HG02678 (cell line): ENCODE measurements around the gene KCNG2.

Experiments used
- ATAC-seq: cut with Tn5 transposase; IDR thresholded peaks from one replicate; pipeline ENCODE4 v1.9.1; 2021; ENCODE audit warnings: mild to moderate bottlenecking, moderate library complexity; ENCODE audit not compliant: unreplicated experiment

KCNG2 gene

GRCh38 chr18:79784071-79784913 lies 13.4 kb upstream of the KCNG2 start:
- ATAC-seq = no peak

- ATAC-seq = no peak
These were observed 12.6 kb upstream of the KCNG2 start for GRCh38 chr18:79784965-79785770.

DNA sequence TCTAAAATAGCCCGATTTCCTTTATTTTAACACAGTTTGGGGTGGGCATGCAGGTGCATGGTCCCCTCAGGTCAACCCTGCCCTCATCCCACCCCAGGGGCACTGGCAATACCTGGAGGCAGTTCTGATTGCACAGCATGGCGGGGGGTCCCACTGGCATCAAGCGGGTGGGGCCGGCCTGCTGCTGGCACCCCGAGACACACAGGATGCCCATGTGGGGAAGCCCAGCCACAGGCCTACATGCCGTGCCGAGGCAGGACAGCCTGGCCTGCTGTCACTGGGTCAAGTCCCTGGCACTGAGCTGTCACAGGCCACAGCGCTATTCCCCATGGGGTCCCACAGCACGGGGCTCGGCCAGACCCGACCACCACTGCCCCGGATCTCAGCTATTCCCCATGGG lies 11.9 kb upstream of the KCNG2 start:
- ATAC-seq = no peak

DNA sequence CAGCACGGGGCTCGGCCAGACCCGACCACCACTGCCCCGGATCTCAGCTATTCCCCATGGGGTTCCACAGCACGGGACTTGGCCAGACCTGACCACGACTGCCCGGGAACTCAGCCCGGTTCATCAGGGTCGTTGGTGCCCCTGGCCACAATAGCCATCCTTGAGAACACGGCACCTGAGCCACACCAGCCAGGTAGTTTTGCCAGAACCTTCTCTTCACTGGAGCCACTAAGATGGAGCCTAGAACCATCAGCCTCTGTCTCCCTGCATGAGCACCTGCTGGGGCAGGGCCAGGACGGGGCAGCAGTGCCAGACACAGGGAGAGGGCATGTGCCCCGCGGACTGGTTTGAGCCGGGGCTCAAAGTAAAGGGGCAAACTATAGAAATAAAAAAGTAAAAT lies 11.4 kb upstream of the KCNG2 start:
- no peak for ATAC-seq

- no peak for ATAC-seq
These were observed 10.8 kb upstream of the KCNG2 start for GRCh38 chr18:79786786-79787526.

DNA sequence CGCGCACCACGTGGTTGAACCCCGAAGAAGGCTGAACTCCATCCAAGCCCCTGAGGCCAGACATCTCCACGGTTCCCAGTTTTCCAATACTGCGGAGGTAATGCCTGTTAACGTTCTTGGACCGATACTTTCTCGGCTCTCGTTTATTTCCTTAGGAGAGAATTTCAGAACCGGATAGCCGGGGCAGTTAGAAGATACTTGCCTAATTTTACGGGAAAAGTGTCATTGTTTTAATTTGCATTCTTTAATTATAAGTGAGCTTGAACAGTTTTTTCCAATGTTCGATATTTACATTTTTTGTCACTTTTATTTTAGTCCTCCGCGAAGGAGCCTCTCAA lies 10.2 kb upstream of the KCNG2 start:
- ATAC-seq = no peak

DNA sequence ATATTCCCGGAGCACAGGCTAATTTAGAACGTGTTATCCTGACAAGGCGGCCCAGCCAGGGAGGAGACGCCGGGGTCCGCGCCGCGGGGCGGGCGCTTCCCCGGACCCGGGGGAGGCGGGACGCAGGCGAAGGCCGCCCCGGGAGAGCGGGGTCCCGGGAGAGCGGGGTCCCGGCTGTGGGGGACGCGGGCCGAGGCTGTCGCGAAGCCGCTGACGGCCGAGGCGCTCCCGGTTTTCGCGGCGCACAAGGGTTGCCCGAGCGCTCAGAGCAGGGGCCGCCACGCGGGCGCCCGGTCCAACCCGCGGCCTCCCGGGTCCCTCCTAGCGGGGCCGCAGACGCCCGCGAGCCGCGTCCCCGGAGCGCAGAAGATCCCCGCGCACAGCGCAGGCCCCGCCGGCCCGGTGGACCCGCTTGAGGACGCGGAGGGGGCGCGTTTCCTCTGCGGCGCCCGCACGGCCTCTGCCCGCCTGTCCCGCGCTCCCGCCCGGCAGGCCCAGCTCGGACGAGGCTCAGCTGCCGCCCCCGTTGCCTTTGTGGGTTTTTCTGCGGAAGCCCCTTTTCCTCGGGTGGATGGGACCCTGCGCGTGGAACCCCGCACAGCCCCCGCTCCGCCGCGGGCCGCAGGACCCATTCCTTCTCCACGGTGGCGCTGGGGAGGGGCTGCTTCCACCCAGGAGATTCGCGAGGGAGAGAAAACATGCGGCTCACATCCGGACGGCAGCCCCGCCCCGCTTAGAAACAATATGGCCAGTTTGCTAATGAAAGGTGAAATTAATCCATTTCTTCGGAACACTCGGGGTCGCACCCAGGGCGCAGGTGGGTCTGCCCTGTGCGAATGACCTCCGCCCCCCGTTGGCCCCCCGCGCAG lies 9.6 kb upstream of the KCNG2 start:
- ATAC-seq = no peak

DNA sequence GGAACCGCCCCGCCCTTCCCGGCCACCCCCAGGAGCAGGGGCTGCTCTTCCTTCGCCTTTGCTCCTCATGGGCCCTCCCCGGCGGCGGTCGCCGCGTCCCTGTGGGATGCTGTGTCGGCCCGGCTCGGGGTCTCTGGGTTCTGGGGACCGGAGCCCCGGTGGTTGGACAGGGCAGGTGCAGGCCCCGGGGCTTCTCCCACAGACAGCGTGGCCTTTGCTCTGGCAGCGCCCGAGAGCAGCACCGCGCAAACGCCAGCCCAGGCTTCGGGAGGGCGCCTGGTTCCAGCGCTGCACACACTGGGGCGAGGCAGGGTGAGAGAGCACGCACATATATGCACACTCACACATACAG lies 9.0 kb upstream of the KCNG2 start:
- no peak for ATAC-seq

GRCh38 chr18:79789091-79789891 lies 8.4 kb upstream of the KCNG2 start:
- no peak for ATAC-seq

- no peak for ATAC-seq
These were observed 7.5 kb upstream of the KCNG2 start for GRCh38 chr18:79789901-79790890.

- ATAC-seq = no peak
These were observed 6.5 kb upstream of the KCNG2 start for GRCh38 chr18:79790996-79791972.

DNA sequence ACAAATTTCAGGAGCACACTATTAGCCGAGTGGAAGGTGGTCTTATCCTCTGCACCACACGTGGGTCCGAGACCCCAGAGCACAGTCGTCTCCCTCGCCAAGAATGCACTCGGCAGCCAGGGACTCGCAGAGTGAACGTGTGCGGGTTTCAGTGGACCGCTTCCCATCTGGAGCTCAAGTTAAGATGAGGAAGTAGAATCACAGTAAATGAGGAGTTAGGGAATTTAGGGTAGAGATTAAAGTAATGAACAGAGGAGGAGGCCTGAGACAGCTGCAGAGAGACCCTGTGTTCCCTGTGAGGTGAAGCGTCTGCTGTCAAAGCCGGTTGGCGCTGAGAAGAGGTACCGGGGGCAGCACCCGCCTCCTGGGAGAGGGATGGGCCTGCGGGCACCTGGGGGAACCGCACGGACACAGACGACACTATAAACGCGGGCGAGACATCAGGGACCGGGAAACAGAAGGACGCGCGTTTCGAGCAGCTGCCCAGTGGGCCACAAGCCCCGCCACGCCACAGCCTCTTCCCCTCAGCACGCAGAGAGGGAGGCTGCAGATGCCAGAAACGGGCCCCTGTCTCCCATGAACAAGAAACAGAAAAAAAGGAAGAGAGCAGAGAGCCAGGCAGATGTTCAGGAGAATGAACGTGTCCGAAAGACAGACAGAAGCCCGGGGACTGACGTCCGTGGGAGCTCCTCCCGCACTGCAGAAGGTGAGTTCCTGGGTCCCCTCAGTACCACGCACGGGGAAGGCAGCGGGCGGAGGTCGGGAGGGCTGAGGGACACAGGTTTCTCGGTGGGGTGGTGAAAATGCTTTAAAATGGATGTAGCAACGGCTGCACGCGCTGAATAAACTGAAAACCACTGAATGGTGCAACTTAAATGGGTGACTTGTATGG lies 5.4 kb upstream of the KCNG2 start:
- no peak for ATAC-seq

DNA sequence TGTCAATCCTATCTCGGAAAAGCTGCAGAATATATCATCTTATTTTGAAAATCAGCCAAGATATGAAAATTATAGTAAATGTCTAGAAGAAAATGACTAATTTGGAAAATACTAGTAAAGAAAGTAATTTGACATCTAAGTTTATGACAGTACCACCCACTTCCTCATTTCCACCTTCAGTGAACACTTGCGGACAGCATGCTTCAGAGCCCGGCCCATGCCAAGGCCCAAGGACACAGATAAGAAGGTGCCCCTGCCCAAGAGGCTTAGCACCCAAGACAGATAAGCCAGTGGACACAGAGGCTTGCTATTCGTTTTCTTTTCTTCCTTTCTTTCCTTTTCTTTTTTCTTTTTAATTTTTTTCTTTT lies 4.8 kb upstream of the KCNG2 start:
- no peak for ATAC-seq

- ATAC-seq = no peak
These were observed 2.9 kb upstream of the KCNG2 start for GRCh38 chr18:79794846-79795245.

DNA sequence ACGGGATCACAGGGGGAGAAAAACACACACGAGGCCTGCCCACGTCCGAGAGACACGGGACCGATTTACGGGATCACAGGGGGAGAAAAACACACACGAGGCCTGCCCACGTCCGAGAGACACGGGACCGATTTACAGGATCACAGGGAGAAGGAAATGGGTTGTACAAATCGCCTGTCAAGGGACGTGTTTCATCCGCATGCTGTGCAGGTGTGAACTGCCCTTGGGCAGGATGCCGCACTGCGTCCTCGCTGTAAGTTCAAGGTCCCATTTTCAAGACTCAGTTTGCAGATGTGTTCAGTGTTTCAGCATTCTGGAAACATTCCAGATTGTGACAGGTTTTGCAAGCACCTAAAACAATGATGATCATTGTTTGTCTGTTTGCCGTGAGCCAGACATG lies 2.3 kb upstream of the KCNG2 start:
- ATAC-seq = no peak

- no peak for ATAC-seq
These were observed 1.7 kb upstream of the KCNG2 start for GRCh38 chr18:79796016-79796415.
